Immature natural killer cell (primary cell): Measurements from ENCODE around the gene CARD11. TPM values are rescaled to one million over a fixed set of nuclear protein-coding genes. Genes with fewer than 3 reads are reported as not detected.

ENCODE experiments used
- DNase-seq, 3 donors: peaks; one replicate each; pipeline ENCODE4 v3.0.0; 2022; ENCODE audit warnings: mixed read lengths in 1 of 3
- H3K27ac Mint-ChIP-seq, 6 donors: one replicate each; pipeline ENCODE4 v1.8.0; 2020; ENCODE audit warnings: mixed read lengths in 6 of 6, mild to moderate bottlenecking in 5 of 6, inconsistent platforms in 4 of 6, moderate library complexity in 3 of 6
- H3K27me3 Mint-ChIP-seq, 3 donors: one replicate each; pipeline ENCODE4 v1.8.0; 2020 to 2021; ENCODE audit warnings: low read depth in 3 of 3, mild to moderate bottlenecking in 3 of 3, mixed read lengths in 3 of 3, moderate library complexity in 3 of 3, inconsistent platforms in 1 of 3
- H3K36me3 Mint-ChIP-seq, 3 donors: one replicate each; pipeline ENCODE4 v1.8.0; 2020; ENCODE audit warnings: mixed read lengths in 3 of 3, inconsistent platforms in 2 of 3, mild to moderate bottlenecking in 2 of 3
- H3K4me1 Mint-ChIP-seq, 2 donors: one replicate each; pipeline ENCODE4 v1.8.0; 2020; ENCODE audit warnings: inconsistent platforms in 2 of 2, mild to moderate bottlenecking in 2 of 2, mixed read lengths in 2 of 2, moderate library complexity in 1 of 2
- H3K4me3 Mint-ChIP-seq, 5 donors: one replicate each; pipeline ENCODE4 v1.8.0; 2020; ENCODE audit warnings: mild to moderate bottlenecking in 5 of 5, mixed read lengths in 5 of 5, inconsistent platforms in 3 of 5, moderate library complexity in 3 of 5
- H3K9me3 Mint-ChIP-seq, 6 donors: one replicate each; pipeline ENCODE4 v1.8.0; 2020; ENCODE audit warnings: mild to moderate bottlenecking in 6 of 6, mixed read lengths in 6 of 6, inconsistent platforms in 4 of 6, moderate library complexity in 3 of 6
- polyA plus RNA-seq, 3 donors: library from polyadenylated mRNA; unstranded; fragments of 300-500 nt; fragmentation: Illumina TruSeq; gene quantifications; one replicate each; pipeline ENCODE4 v1.2.3, GENCODE V29; 2021

CARD11 gene
- polyA plus RNA-seq, 3 donors from 2014 or later: 3.3 to 76.5 (median 18.7) TPM

GRCh38 chr7:2863461-2864066 lies 180.1 kb downstream of the CARD11 start:
- peak overlapping the region; percentile 74 to 93 (median 88) for H3K27ac Mint-ChIP-seq
- H3K4me3 Mint-ChIP-seq: peak overlapping the region; percentile 68 to 79 (median 72)
- no peaks in the 10 kb centered on the region for H3K9me3 Mint-ChIP-seq
- peaks cover 24 to 32% of the 10 kb centered on the region in 2 donors for H3K4me1 Mint-ChIP-seq
- peaks cover 8 to 22% (median 12%) of the 10 kb centered on the region in 3 donors for H3K27me3 Mint-ChIP-seq
- H3K36me3 Mint-ChIP-seq: no peaks in the 10 kb centered on the region
- DNase-seq: peak; percentile 85 to 86 (median 86)

- peak overlapping the region; percentile 32 to 79 (median 70) for H3K4me3 Mint-ChIP-seq
- H3K36me3 Mint-ChIP-seq: no peaks in the 10 kb centered on the region
- no peaks in the 10 kb centered on the region for H3K9me3 Mint-ChIP-seq
- peaks cover 8 to 22% (median 12%) of the 10 kb centered on the region in 3 donors for H3K27me3 Mint-ChIP-seq
- peak; percentile 46 to 75 (median 71) for DNase-seq
- peak overlapping the region; percentile 28 to 92 (median 78) for H3K27ac Mint-ChIP-seq
- peaks cover 24 to 32% of the 10 kb centered on the region in 2 donors for H3K4me1 Mint-ChIP-seq
These were observed 180.8 kb downstream of the CARD11 start for GRCh38 chr7:2862831-2863361.

- no peak for DNase-seq
- peaks cover 24 to 32% of the 10 kb centered on the region in 2 donors for H3K4me1 Mint-ChIP-seq
- no peak overlapping the region for H3K4me3 Mint-ChIP-seq
- no peaks in the 10 kb centered on the region for H3K36me3 Mint-ChIP-seq
- H3K27ac Mint-ChIP-seq: no peak overlapping the region
- peaks cover 8 to 22% (median 12%) of the 10 kb centered on the region in 3 donors for H3K27me3 Mint-ChIP-seq
- H3K9me3 Mint-ChIP-seq: no peaks in the 10 kb centered on the region
These were observed 182.2 kb downstream of the CARD11 start for GRCh38 chr7:2861509-2861908.

- H3K27ac Mint-ChIP-seq: no peak overlapping the region
- H3K4me3 Mint-ChIP-seq: no peak overlapping the region
- no peaks in the 10 kb centered on the region for H3K36me3 Mint-ChIP-seq
- no peaks in the 10 kb centered on the region for H3K9me3 Mint-ChIP-seq
- peaks cover 24 to 32% of the 10 kb centered on the region in 2 donors for H3K4me1 Mint-ChIP-seq
- H3K27me3 Mint-ChIP-seq: peaks cover 8 to 25% (median 12%) of the 10 kb centered on the region in 3 donors
- DNase-seq: no peak
These were observed 183.0 kb downstream of the CARD11 start for GRCh38 chr7:2860627-2861133.

GRCh38 chr7:2859952-2860351 lies 183.7 kb downstream of the CARD11 start:
- Mint-ChIP-seq H3K27ac (peak overlapping the region in 1 of 6 donors; percentile 40), H3K36me3 (no peaks in the 10 kb centered on the region), H3K9me3 (no peaks in the 10 kb centered on the region), H3K4me1 (peaks cover 22 to 29% of the 10 kb centered on the region in 2 donors), H3K4me3 (no peak overlapping the region), H3K27me3 (peaks cover 7 to 24% (median 12%) of the 10 kb centered on the region in 3 donors)
- no peak for DNase-seq

- peaks cover 0 to 5% (median 0%) of the 10 kb centered on the region in 3 donors for H3K36me3 Mint-ChIP-seq
These were observed 185.0 kb downstream of the CARD11 start for GRCh38 chr7:2858621-2859020.

GRCh38 chr7:2856388-2857169 lies 187.1 kb downstream of the CARD11 start:
- Mint-ChIP-seq H3K9me3 (no peaks in the 10 kb centered on the region), H3K27ac (no peak overlapping the region), H3K27me3 (peaks cover under 1 to 11% (median 6%) of the 10 kb centered on the region in 3 donors), H3K4me1 (peaks cover 0 to 2% of the 10 kb centered on the region in 2 donors), H3K36me3 (peaks cover 0 to 5% (median 0%) of the 10 kb centered on the region in 3 donors), H3K4me3 (no peak overlapping the region)
- no peak for DNase-seq

More at GRCh38 chr7:2858621-2859020, 185.0 kb downstream of the CARD11 start:
- Mint-ChIP-seq H3K27ac (no peak overlapping the region), H3K9me3 (no peaks in the 10 kb centered on the region), H3K4me3 (no peak overlapping the region), H3K4me1 (peaks cover 12 to 16% of the 10 kb centered on the region in 2 donors), H3K27me3 (peaks cover 7 to 18% (median 9%) of the 10 kb centered on the region in 3 donors)
- DNase-seq: no peak

Other genes starting within 250 kb of the CARD11 start
- gene GNA12, start 199.6 kb downstream of the CARD11 start, polyA plus RNA-seq: 1 to 10 TPM; 4.7 to 6.1 (median 4.8) TPM